SK-N-SH (cell line): ENCODE measurements around the gene NOP53. TPM values are rescaled to one million over a fixed set of nuclear protein-coding genes. Genes with fewer than 3 reads are reported as not detected.

ENCODE experiments used
- CTCF ChIA-PET: fragments of 300-600, 350-600 bp; formaldehyde crosslinking; extraction: SDS; loops from one replicate; lab custom pipeline; 2021; lab: Yijun Ruan, JAX
- POLR2A ChIA-PET: fragments of 350-600 bp; sonication (Branson Sonifier 250); formaldehyde crosslinking; extraction: SDS; loops from one replicate; lab custom pipeline; 2020; ENCODE audit warnings: antibody characterized with exemption, inconsistent platforms; lab: Yijun Ruan, JAX
- DNase-seq: peaks from one replicate; pipeline ENCODE4 v3.0.0; 2012
- H2AFZ ChIP-seq: fragments of 200-600 bp; sonication (generic); 2 replicates; pipeline ENCODE4 v1.8.1; 2016; ENCODE audit warnings: antibody characterized with exemption, mild to moderate bottlenecking, low read depth
- H3F3A ChIP-seq: fragments of 200-600 bp; sonication (generic); replicated peaks from 2 replicates; pipeline ENCODE3; 2016; ENCODE audit warnings: antibody characterized with exemption, mild to moderate bottlenecking; ENCODE audit not compliant: insufficient read depth
- H3K27ac ChIP-seq, 2 experiments: fragments of 200-500 bp in 1 of 2; fragments of 200-600 bp in 1 of 2; sonication (Bioruptor generic) in 1 of 2; sonication (generic), shearing (Covaris generic) in 1 of 2; 2 replicates each; pipeline versions ENCODE4 v1.5.1 to v1.6.1; 2014 to 2016; ENCODE audit warnings: low read depth in 2 of 2, inconsistent platforms in 1 of 2, low read length in 1 of 2, mild to moderate bottlenecking in 1 of 2, mixed read lengths in 1 of 2
- H3K27me3 ChIP-seq: fragments of 200-600 bp; sonication (generic), shearing (Covaris generic); 2 replicates; pipeline ENCODE4 v1.6.1; 2016; ENCODE audit warnings: mixed run types; ENCODE audit not compliant: insufficient read depth
- H3K36me3 ChIP-seq, 2 experiments: fragments of 200-500 bp in 1 of 2; fragments of 200-600 bp in 1 of 2; sonication (Bioruptor generic) in 1 of 2; sonication (generic) in 1 of 2; replicated peaks in 1 of 2; 2 replicates each; pipeline versions ENCODE3 to v1.5.1; 2014 to 2016; ENCODE audit warnings: low read length in 1 of 2, mild to moderate bottlenecking in 1 of 2; ENCODE audit not compliant: insufficient read depth in 2 of 2, control insufficient read depth in 1 of 2
- H3K4me1 ChIP-seq, 2 experiments: fragments of 200-500 bp in 1 of 2; fragments of 200-600 bp in 1 of 2; sonication (Bioruptor generic) in 1 of 2; sonication (generic), shearing (Covaris generic) in 1 of 2; 2 replicates each; pipeline versions ENCODE4 v1.5.1 to v1.6.1; 2014 to 2016; ENCODE audit warnings: low read depth in 1 of 2, low read length in 1 of 2, mixed run types in 1 of 2; ENCODE audit not compliant: insufficient read depth in 2 of 2, control insufficient read depth in 1 of 2
- H3K4me2 ChIP-seq: fragments of 200-600 bp; sonication (generic), shearing (Covaris generic); 2 replicates; pipeline ENCODE4 v1.6.1; 2017; ENCODE audit warnings: mixed run types
- H3K4me3 ChIP-seq, 2 experiments: fragments of 200-500 bp in 1 of 2; fragments of 200-600 bp in 1 of 2; sonication (Bioruptor generic) in 1 of 2; sonication (generic), shearing (Covaris generic) in 1 of 2; 2 replicates each; pipeline versions ENCODE4 v1.5.1 to v1.8.1; 2014 to 2016; ENCODE audit warnings: low read depth in 2 of 2, inconsistent platforms in 1 of 2, low read length in 1 of 2, mild to moderate bottlenecking in 1 of 2, mixed read lengths in 1 of 2, moderate library complexity in 1 of 2
- H3K79me2 ChIP-seq: fragments of 200-600 bp; sonication (generic); 2 replicates; pipeline ENCODE4 v1.8.1; 2017; ENCODE audit warnings: mild to moderate bottlenecking; ENCODE audit not compliant: insufficient read depth
- H3K9ac ChIP-seq: fragments of 200-600 bp; sonication (generic); 2 replicates; pipeline ENCODE4 v1.6.1; 2017; ENCODE audit warnings: mixed run types
- H3K9me2 ChIP-seq: fragments of 200-600 bp; sonication (generic); 2 replicates; pipeline ENCODE4 v1.6.1; 2017; ENCODE audit warnings: mixed run types
- H3K9me3 ChIP-seq: fragments of 200-600 bp; sonication (generic); 2 replicates; pipeline ENCODE4 v1.6.1; 2017; ENCODE audit warnings: mixed run types, mild to moderate bottlenecking, moderate library complexity
- H4K20me1 ChIP-seq: fragments of 200-600 bp; sonication (generic); 2 replicates; pipeline ENCODE4 v1.6.1; 2017; ENCODE audit warnings: mild to moderate bottlenecking, mixed run types; ENCODE audit not compliant: insufficient read depth
- CHD2 ChIP-seq: fragments of 150-350 bp; IDR thresholded peaks from 2 replicates; pipeline ENCODE4 v1.6.1; 2018; ENCODE audit warnings: low read length; ENCODE audit not compliant: partially characterized antibody
- ELF1 ChIP-seq: IDR thresholded peaks from 2 replicates; pipeline ENCODE4 v1.4.0; 2012
- EZH2phosphoT487 ChIP-seq: fragments of 200-600 bp; sonication (generic); IDR thresholded peaks from 2 replicates; pipeline ENCODE4 v1.6.1; 2017; ENCODE audit warnings: low read depth, mixed run types, mild to moderate bottlenecking, antibody characterized with exemption, moderate library complexity, borderline replicate concordance
- FOSL2 ChIP-seq: IDR thresholded peaks from 2 replicates; pipeline ENCODE4 v1.4.0; 2012; ENCODE audit warnings: low read depth, mild to moderate bottlenecking, moderate library complexity, borderline replicate concordance
- FOXJ3 ChIP-seq: sonication (generic); formaldehyde crosslinking; IDR thresholded peaks from 2 replicates; pipeline ENCODE4 v1.5.1; 2020; ENCODE audit warnings: mild to moderate bottlenecking, missing genetic modification reagents
- GABPA ChIP-seq: IDR thresholded peaks from 2 replicates; pipeline ENCODE4 v1.4.0; 2012; ENCODE audit warnings: low read depth, mild to moderate bottlenecking
- IRF3 ChIP-seq: fragments of 150-350 bp; IDR thresholded peaks from 2 replicates; pipeline ENCODE4 v1.6.1; 2016; ENCODE audit warnings: mild to moderate bottlenecking, low read depth, low read length
- MAX ChIP-seq: IDR thresholded peaks from 2 replicates; pipeline ENCODE4 v1.4.0; 2012; ENCODE audit warnings: low read depth
- NRF1 ChIP-seq: IDR thresholded peaks from 2 replicates; pipeline ENCODE4 v1.6.1; 2012; ENCODE audit warnings: low read depth, mild to moderate bottlenecking, low read length
- POLR2AphosphoS5 ChIP-seq: IDR thresholded peaks from 2 replicates; pipeline ENCODE4 v1.6.1; 2012; ENCODE audit warnings: low read depth, low read length
- RAD21 ChIP-seq: IDR thresholded peaks from 2 replicates; pipeline ENCODE4 v1.6.1; 2012; ENCODE audit warnings: mild to moderate bottlenecking, low read length
- REST ChIP-seq: IDR thresholded peaks from 2 replicates; pipeline ENCODE4 v1.6.1; 2012; ENCODE audit warnings: mild to moderate bottlenecking, low read depth, low read length, moderate library complexity
- RFX5 ChIP-seq: IDR thresholded peaks from 2 replicates; pipeline ENCODE4 v1.6.1; 2012; ENCODE audit warnings: mild to moderate bottlenecking, improper control_type of control experiment, low read length
- RXRA ChIP-seq: IDR thresholded peaks from 2 replicates; pipeline ENCODE4 v1.4.0; 2012; ENCODE audit warnings: low read depth, mild to moderate bottlenecking, borderline replicate concordance
- SIN3A ChIP-seq: IDR thresholded peaks from 2 replicates; pipeline ENCODE4 v1.6.1; 2012; ENCODE audit warnings: low read depth, mild to moderate bottlenecking, low read length, moderate library complexity, borderline replicate concordance
- TAF1 ChIP-seq: IDR thresholded peaks from 2 replicates; pipeline ENCODE4 v1.6.1; 2012; ENCODE audit warnings: low read depth, mild to moderate bottlenecking, low read length, moderate library complexity, borderline replicate concordance
- USF1 ChIP-seq: IDR thresholded peaks from 2 replicates; pipeline ENCODE4 v1.4.0; 2012; ENCODE audit warnings: low read depth, borderline replicate concordance
- WGBS: methylation state at CpG from one replicate; pipeline ENCODE4 v1.1.6; 2017; ENCODE audit warnings: low lambda C conversion rate; 5-methylcytosine and 5-hydroxymethylcytosine counted together
- polyA plus RNA-seq, 3 experiments: library from polyadenylated mRNA; depleted of rRNA; stranded (reverse); fragments of >200 nt; gene quantifications; 2 replicates each; pipeline ENCODE4 v1.2.3, GENCODE V29; 2012

Gene NOP53
- polyA plus RNA-seq, 1 of the 3 experiments (the other 2 are of a cell fraction): 275 TPM

- Histone ChIP-seq H3K4me2 (no peak overlapping the region), H3K27me3 (no peaks in the 10 kb centered on the region), H3K9ac (no peak overlapping the region), H3K79me2 (no peaks in the 10 kb centered on the region), H3K9me3 (no peaks in the 10 kb centered on the region), H3K9me2 (no peaks in the 10 kb centered on the region), H3F3A (peaks cover 12% of the 10 kb centered on the region), H3K27ac (no peak overlapping the region), H3K36me3 (peaks cover 17 to 56% of the 10 kb centered on the region in 2 experiments), H2AFZ (no peak overlapping the region), H3K4me1 (no peaks in the 10 kb centered on the region), H3K4me3 (no peak overlapping the region), H4K20me1 (peaks cover 3% of the 10 kb centered on the region; the same call in 1 of the 2 replicates)
- ChIA-PET CTCF (interaction anchor here (0.6 to 2.0 kb wide), 5 partner anchors 9 to 50 kb away, joined by 3 to 7 read pairs (median 6); partner anchors contain the start of genes EHD2 and NOP53), POLR2A (no interaction called here)
- no peak for DNase-seq
- WGBS: 97% methylated on average over 12 of the region's 22 CpGs
- TF ChIP-seq RXRA: no peak
- TF ChIP-seq NRF1: no peak
These were observed 11.7 kb downstream of the NOP53 start for GRCh38 chr19:47756953-47757608.

GRCh38 chr19:47757617-47758442 is 12.5 kb downstream of the NOP53 start:
- no peak for TF ChIP-seq GABPA
- TF ChIP-seq EZH2phosphoT487: no peak
- no peak for TF ChIP-seq CHD2
- no peak for TF ChIP-seq SIN3A
- no peak for TF ChIP-seq RAD21
- TF ChIP-seq RFX5: no peak
- no peak for TF ChIP-seq FOXJ3
- no peak for TF ChIP-seq POLR2AphosphoS5
- TF ChIP-seq FOSL2: no peak
- no peak for TF ChIP-seq USF1
- no peak for TF ChIP-seq ELF1
- no peak for TF ChIP-seq REST
- no peak for TF ChIP-seq MAX
- no peak for TF ChIP-seq TAF1
- TF ChIP-seq NRF1: no peak
- no peak for TF ChIP-seq IRF3
- Histone ChIP-seq H3K4me1 (no peaks in the 10 kb centered on the region), H3K9me3 (no peaks in the 10 kb centered on the region), H3K4me3 (no peak overlapping the region), H2AFZ (no peak overlapping the region), H3K4me2 (no peak overlapping the region), H3K9ac (no peak overlapping the region), H3K79me2 (no peaks in the 10 kb centered on the region), H3F3A (peaks cover 14% of the 10 kb centered on the region), H3K27ac (no peak overlapping the region), H3K36me3 (peaks cover 17 to 49% of the 10 kb centered on the region in 2 experiments), H3K27me3 (no peaks in the 10 kb centered on the region), H3K9me2 (no peaks in the 10 kb centered on the region), H4K20me1 (peaks cover 3% of the 10 kb centered on the region; the same call in 1 of the 2 replicates)
- DNase-seq: no peak
- CTCF ChIA-PET: interaction anchor here (1.0 to 1.2 kb wide), 2 partner anchors 8 to 51 kb away, joined by 3 to 6 read pairs; no protein-coding TSS in a partner anchor
- POLR2A ChIA-PET: interaction anchor here (0.6 kb wide), 2 partner anchors 312 to 1386 kb away, joined by 3 to 7 read pairs; no protein-coding TSS in a partner anchor
- 92% methylated on average over 14 of the region's 14 CpGs for WGBS
